Stimulated activated CD8-positive, alpha-beta memory T cell treated with anti-CD3 and anti-CD28 coated beads, Interleukin-2, amount 100 ng/mL, for 48 hours (primary cell): ENCODE data around the gene TNFRSF18.
"Not testable (repeated sequence)": the region's sequence is repeated elsewhere in the genome, so short reads cannot be mapped to it uniquely, and the experiment has no call there.

ENCODE experiments used
- DNase-seq, 2 donors: peaks; one replicate each; pipeline ENCODE4 v3.0.0-alpha.2; 2020; ENCODE audit warnings: low read depth in 2 of 2

TNFRSF18 gene, protein sequence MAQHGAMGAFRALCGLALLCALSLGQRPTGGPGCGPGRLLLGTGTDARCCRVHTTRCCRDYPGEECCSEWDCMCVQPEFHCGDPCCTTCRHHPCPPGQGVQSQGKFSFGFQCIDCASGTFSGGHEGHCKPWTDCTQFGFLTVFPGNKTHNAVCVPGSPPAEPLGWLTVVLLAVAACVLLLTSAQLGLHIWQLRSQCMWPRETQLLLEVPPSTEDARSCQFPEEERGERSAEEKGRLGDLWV

DNA sequence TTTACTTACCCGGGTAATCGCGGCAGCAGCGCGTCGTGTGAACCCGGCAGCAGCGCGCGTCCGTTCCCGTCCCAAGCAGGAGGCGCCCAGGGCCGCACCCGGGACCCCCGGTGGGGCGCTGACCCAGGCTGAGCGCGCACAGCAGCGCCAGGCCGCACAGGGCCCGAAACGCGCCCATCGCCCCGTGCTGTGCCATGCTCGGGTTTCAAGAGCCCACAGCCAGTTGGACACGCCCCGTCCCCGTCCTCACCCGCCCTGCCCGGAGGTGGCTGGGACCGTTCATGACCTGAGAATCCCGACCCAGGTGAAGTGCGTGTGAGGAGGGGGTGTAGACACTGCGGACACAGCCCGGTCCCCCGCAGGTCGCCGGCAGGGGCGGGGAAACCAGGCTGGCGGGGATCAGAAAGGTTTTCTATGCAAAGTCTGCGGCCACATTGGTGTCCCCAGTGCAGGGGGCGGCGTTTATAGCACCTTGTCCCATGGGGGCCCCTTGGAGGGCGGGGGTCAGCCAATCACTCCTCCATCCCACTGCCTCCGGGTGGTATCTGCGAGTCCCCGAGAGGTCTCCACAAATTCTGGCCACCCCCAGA lies at the start of gene TNFRSF18:
TNFRSF18 (minus strand) TSS at position 217 of the 590 bp plus-strand sequence; CDS start at position 196, 21 bp downstream.
- DNase-seq: peak; percentile 40 to 47

DNA sequence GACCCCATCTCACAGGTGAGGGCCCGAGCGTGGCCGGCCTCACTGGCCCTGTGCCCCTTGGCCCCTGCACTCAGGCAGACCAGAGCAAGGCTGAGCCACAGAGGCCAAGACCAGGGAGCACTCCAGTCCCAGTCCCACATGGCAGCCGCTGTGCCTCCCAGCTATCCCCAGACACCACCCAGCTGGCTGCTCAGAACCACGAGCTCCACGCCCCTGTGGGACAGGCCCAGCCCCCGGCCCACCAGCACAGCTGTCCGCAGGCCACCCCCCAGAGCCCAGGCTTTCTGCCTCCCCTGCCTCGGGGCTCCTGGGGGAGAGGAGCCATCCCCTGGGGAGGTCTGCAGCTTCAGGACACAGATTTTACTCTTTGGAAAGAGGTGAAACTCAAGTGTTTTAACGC lies 49.2 kb upstream of the TNFRSF18 start:
- no peak for DNase-seq

DNA sequence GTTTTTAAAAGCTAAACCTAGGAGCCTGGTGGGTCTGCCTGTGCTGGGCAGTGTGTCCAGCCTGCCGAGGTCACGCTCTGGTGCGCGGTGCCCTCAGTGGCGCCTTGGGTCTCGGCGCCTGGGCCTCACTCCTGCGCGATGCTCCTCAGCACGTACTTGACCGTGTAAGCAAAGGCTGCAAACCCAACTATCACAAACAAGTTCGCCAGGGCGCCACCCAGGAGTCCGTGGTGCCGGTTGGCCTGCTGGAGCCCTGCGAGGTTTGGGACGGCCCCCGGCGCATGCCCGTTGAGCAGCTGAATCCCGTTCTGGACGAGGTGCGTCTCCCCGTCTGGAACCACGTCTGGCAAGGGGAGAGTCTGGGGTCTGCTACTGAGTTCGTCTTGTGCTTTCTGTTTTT lies 48.7 kb upstream of the TNFRSF18 start:
- no peak for DNase-seq

DNA sequence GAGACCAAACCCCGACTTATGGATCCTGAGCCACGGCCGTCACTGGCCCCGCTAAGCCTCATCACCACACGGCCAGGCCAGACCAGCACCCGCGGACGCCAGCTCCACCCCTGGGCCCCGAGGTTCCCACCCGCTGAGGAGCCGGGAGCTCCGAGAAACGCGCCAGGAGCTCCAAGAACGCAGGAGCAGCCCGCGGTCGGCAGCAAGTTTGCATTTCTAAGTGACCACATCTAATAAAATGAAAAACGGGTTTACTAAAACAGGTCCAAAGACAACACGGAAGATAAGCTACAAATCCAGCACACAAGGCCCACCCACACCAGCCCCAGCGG lies 48.2 kb upstream of the TNFRSF18 start:
- DNase-seq: no peak

DNA sequence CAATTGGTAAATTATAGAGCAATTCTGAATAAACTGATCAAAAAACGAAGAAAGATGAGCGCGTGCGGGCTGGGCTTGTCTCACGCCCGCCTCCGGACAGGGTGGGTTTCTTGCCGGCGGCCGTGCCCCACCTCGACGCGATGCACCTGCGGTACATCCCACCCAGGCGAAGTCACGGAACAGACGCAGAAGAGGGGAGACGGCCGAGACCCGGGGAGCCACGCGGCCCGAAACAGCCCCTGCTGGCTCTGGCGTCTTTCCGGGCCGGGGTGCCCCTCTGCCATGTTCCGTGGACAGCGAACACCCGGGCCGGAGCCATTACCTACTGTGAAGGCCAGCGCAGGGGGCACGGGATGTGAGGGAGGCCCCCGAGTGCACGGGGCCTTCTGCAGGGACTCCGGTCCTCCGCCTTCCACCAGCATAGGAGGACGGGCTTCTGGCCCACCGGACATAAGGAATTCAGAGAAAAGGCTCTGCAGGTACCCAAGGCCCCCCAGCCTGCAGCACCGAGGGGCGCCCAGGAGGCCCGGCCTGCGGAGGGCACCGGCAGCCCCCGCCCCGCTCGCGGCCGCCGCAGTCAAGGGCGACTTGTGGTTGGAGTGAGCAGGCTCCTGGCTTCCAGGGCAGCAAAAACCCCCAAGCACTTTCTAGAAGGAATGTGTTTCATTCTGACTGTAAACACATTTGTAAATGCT lies 47.7 kb upstream of the TNFRSF18 start:
- no peak for DNase-seq

DNA sequence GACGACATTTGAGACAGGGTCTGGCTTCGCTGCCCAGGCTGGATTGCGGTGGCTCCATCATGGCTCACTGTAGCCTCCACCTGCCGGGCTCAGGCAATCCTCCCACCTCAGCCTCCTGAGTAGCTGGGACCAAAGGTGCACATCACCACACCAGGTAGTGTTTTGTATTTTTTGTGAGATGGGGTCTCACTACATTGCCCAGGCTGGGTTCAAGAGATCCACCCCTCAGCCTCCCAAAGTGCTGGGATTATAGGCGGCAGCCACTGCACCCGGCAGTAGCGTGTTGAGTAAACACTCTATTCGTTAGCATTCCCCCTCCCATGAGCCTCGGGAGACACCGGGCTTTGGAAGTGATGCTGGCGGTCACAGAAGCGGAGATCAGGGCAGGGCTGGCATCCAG lies 46.9 kb upstream of the TNFRSF18 start:
- no peak for DNase-seq

DNA sequence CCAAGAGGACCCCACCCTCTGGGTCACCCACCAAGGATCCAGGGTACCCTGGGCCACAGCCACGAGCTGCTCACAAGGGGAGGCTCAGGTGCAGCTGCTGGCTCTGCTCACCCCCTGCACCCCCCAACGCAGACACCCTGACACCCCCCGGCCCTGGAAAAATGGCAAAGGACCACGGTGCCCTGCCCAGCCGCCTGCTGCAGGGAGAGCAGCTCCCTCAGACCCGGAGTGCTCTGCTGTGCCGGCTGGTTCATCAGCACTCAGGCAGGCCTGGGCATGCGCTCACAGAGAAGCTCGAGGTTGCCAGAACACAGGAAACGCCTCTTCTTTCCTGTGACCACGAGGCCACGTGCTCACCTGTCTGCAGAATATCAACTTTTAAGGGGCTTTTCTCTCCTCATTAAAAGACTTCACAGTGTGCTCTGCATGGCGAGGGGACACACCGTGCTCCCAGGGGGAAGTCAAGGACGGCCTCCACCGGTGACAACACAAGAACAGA lies 44.4 kb upstream of the TNFRSF18 start:
- DNase-seq: peak; percentile 37 to 56

DNA sequence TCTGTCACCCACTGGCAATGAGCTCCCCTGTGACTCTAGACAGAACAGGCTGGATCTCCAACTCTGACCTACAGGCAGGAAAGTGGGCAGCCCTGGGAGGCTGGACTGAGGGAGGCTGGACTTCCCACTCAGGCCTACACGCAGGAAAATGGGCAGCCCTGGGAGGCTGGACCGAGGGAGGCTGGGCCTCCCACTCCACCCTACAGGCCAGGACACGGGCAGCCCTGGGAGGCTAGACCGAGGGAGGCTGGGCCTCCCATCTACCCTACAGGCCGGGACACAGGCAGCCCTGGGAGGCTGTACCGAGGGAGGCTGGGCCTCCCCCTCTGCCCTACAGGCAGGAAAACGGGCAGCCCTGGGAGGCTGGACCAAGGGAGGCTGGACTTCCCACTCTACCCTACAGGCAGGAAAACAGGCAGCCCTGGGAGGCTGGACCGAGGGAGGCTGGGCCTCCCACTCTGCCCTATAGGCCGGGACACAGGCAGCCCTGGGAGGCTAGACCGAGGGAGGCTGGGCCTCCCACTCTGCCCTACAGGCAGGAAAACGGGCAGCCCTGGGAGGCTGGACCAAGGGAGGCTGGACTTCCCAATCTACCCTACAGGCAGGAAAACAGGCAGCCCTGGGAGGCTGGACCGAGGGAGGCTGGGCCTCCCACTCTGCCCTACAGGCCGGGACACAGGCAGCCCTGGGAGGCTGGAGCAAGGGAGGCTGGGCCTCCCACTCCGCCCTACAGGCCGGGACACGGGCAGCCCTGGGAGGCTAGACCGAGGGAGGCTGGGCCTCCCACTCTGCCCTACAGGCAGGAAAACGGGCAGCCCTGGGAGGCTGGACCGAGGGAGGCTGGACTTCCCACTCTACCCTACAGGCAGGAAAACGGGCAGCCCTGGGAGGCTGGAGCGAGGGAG lies 41.9 kb upstream of the TNFRSF18 start:
- DNase-seq: not testable (repeated sequence)

DNA sequence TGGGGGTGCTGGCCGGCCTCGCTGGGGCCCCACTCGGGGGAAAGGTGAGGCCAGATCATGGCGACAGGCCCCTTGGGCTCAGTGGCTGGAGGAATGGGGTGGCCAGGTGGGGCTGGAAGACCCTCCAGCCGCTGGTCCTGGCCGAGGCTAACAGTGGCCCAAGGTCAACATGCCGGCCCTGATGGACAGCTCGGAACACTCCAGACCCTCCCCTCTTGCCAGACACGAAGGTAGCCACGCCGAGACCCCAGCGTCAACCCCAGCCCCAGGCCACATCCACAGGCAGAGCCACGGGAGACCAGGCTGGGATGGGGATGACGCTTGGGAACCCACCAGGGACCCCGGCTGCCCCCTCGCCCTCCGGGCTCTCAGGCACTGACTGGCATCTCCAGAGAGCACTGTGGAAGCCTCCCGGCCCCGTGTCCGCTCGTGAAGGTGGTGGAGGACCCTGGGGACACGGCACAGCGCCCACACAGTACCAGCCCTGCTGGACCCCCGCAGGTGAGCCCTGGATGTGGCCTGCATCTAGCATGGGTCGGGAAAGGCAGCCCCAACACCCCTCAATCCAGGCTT lies 41.0 kb upstream of the TNFRSF18 start:
- no peak for DNase-seq

DNA sequence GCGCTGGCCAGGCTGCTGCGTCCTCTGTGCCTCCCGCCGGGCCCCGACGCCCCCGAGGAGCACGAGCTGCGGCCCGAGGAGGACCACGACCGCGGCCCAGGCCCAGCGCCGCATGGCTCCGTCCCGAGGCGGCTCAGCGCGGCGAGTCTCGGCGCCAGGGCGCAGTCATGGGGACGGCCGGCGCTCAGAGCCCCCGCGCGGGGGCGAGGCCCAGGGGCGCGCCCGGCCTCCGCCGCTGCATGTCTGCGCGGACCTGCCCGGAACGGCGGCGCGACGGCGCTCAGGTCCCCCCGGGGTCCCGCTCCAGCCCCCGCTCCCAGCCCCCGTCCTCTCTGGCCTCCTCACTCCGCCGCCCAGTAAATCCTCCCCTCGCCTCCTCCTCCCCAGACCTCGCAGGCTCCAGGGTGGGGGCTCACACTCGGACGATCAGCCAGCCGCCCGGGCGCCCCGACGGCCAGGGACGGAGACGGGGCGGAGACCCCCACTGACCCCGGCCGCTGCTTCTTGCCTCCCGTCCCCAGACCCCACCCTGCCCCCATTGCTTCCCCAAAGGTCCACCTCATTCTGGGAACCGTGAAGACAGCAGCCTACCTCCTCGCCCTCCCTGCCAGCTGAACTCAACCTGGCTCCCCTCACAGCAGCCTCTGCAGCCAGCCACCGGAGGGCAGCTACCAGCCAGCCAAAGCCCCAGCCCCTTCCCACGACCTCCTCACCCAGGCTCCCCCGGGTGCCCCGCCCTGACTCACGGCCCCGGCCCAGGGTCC lies 40.4 kb upstream of the TNFRSF18 start, which contains the start of gene C1QTNF12:
C1QTNF12 (minus strand) TSS at position 146 of the 764 bp plus-strand sequence; CDS start at position 114, 32 bp downstream.
- DNase-seq: no peak

DNA sequence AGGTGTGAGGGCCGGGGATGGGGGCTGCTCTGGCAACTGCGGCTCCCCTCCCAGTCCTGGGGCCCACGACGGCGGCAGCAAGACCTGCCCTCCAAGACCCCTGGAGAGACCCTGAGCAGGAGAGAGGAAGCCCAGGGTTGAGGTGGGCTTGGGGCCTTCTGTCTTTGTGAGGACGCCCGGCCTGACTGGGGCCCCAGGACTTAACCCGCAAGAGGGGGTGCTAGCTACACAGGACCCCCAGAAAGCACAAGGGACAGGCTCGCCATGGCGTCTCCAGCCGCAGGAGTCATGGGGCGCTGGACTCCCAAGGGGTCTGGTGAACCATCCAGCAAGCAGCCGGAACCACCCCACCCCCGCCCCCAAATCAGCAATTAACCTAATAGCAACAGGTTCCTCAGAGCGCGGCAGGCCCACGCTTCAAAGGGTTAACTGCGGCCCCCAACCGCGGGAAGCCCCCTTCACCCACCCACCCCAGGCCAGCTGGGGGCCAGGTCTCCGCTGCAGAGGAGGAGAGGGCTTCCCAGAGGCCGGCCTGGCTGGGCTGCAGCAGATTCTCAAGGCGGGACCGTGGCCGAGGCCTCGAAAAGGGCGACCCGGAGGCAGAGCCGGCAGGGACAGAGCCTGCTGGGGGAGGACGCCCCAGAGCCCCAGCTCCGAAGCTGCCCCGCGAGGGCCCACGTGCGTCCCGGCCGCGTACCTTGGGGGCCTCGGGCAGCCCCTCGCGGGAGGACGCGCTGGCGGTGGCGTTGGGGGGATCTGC lies 39.6 kb upstream of the TNFRSF18 start:
- no peak for DNase-seq

DNA sequence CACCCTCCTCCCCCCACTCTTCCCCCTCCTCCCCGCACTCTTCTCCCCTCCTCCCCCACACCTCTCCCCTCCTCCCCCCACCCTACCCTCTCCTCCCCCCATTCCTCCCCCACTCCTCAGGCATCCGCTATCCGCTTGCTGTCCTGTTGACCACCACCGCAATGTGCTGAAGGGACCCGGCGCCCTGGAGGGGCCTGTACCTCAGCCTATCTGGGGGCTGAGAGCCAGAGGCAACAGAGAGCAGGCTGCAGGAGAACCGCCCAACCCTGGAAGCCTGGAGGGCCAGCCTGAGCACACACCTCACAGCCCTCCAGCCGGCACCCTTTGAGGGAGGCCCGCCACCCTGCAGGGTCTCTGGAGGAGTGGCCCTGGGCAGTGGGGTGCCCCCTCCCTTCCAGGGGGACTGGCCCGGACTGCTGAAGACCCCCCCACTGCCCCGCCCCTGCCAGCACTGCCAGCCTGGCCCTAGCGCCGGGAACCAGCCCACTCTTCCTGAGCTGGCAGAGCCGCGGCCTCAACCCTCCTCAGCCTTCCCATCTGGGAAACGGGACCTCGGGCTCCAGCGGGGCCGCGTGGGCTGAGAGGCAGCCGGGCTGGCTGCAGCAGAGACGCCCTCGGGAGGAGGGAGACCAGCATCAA lies 38.9 kb upstream of the TNFRSF18 start:
- no peak for DNase-seq

DNA sequence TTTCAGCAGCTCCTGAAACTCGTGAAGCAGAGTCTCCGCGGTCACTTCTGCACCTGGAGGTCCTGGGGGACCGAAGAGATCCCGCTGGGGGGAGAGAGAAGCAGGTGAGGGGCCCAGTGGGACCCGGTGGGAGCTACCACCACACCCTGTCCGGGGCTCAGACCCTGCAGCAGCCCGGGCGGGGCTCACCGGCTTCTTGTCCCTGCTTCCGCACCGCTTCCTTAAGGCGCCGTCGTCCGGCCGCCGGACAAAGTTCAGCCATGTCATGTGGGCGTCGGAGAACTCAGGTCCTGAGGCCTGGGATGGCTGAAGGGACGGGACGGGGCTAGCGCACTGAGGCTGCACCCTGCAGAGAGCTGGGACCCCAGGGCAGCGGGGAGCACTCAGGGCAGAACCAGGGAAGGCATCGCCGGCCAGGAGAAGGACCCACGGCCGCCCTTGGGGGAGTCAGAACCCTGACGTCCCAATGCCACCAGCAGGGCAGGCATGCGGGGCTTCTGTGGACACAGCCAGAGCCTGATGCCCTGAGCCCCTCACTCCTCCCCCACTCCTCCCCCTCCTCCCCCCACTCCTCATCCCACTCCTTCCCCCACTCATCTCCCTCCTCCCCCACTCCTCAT lies 37.9 kb upstream of the TNFRSF18 start:
- DNase-seq: no peak

DNA sequence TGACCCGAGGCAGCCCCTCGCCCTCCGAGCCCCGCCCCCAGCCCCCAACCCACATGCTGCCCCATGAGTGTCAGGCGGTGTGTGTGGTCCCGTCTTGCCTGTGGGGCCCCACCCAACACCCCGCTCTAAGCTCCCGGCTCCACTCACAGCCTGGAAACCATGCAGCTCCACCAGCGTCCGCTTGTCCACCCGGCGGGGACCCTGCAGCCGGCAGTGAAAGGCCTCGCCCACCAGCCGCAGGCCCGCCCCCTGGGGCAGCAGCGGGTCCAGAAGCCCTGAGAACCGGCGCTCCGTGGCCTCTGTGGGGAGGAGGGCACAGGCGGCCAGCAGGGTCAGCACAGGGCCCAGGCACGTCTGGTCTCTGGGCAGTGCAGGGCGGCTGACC lies 37.4 kb upstream of the TNFRSF18 start:
- DNase-seq: no peak

DNA sequence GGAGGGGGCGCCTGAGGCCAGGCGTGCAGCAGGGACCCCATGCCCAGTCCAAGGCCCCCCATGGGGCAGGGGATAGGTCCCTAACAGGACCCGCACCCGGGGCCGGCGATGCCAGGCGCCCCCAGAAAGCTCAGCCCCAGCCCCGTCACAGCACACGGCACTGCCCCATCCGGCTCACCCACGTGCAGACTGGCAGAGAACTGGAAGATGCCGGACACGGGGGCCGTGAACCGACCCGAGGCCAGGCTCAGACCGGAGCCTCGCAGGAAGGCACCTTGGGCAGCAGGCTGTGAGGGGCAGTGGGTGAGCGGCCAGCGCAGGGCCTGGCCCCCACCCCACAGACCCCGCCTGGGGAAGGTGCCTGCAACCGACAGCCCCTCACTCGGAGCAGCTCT lies 36.9 kb upstream of the TNFRSF18 start:
- DNase-seq: no peak

DNA sequence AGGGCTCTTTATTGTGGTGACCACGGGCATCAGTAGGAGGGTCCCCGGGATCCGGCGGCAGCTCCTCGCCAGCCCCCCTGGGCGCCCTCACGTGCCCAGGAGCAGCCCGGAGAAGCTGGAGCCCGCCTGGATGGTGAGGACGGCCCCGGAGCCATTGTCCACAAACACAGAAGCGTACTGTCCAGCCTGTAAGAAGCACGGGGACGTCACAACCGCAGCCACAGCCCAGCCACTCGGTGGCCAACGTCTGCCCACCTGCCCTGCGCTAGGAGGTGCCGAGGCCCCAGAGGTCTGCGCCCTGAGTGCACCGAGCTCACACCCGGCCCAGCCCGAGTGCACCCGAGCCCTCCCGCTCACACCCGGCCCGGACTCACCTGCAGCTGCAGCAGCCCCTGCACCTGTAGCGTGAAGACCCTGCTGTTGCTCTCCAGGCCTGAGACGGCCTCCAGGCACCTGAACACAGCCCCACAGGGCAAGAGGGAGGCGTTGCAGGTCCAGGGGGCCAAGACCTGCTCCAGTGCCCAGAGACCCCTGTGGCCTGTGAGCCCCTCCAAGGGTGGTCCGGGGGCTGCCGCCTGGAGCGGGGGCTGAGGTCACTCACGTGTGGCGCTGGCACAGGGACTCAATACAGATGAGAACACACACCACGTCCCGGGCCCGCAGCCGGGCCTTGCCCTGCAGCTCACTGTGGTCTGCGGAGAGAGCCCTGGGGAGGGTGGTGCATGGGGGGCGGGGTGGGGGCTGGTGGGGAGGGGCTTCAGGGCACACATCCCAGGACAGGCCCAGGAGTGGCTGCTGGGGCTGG lies 36.3 kb upstream of the TNFRSF18 start:
- no peak for DNase-seq

DNA sequence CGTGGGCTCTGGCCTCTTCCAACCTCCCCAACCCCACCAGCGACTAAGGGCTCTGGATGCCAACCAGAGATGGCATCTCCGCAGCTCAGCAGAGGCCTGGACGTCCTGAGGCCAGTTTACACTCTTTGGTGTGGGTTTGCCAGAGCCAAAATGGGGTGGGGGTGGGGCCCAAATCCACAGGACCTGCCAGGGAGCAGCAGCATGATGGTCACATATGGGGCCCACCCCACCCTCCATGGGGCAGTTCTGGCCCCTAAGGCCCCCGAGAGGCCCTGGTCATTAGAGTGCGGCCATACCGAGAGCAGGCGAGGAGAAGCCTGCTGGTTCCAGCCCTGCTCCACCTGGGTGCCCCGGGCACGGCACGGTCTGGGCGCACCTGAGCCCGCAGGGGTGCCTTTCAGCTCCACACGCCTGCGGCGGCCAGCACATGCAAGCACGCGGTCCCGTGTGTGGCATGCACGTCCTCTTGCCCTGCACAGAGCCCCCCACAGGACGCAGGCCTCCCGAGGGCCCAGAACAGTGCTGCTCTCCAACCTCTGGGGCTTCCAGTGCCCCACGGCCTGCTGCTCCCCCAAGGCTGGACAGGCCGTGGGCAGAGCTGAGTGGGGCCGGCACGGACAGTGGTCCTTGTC lies 35.3 kb upstream of the TNFRSF18 start:
- no peak for DNase-seq
